Astrocyte (in vitro differentiated cells and primary cell): ENCODE results near the gene CCDC12. TPM values are rescaled to one million over a fixed set of nuclear protein-coding genes. Genes with fewer than 3 reads are reported as not detected.

Source experiments
- DNase-seq: peaks from one replicate; pipeline ENCODE4 v3.0.0-alpha.2; 2010; ENCODE audit warnings: low read depth
- FAIRE-seq: peaks from 2 replicates; lab custom pipeline; 2011; peaks lifted over from hg19 to GRCh38; lab: Jason Lieb, UNC
- H2AFZ ChIP-seq: 2 replicates; pipeline ENCODE4 v1.6.0; 2012; ENCODE audit warnings: low read depth, low read length, inconsistent platforms
- H3K27ac ChIP-seq: 2 replicates; pipeline ENCODE4 v1.5.1; 2011; ENCODE audit warnings: low read depth, low read length, inconsistent platforms
- H3K27me3 ChIP-seq: 2 replicates; pipeline ENCODE4 v1.6.0; 2011; ENCODE audit warnings: low read length, inconsistent platforms; ENCODE audit not compliant: insufficient read depth
- H3K36me3 ChIP-seq: 2 replicates; pipeline ENCODE4 v1.5.1; 2011; ENCODE audit warnings: low read length, inconsistent platforms; ENCODE audit not compliant: insufficient read depth
- H3K4me1 ChIP-seq: 2 replicates; pipeline ENCODE4 v1.5.1; 2011; ENCODE audit warnings: low read length, inconsistent platforms; ENCODE audit not compliant: insufficient read depth
- H3K4me2 ChIP-seq: 2 replicates; pipeline ENCODE4 v1.6.0; 2012; ENCODE audit warnings: low read length, inconsistent platforms
- H3K4me3 ChIP-seq: 2 replicates; pipeline ENCODE4 v1.5.1; 2011; ENCODE audit warnings: low read depth, mild to moderate bottlenecking, low read length, inconsistent platforms; ENCODE audit not compliant: insufficient read depth
- H3K79me2 ChIP-seq: 2 replicates; pipeline ENCODE4 v1.6.0; 2012; ENCODE audit warnings: mild to moderate bottlenecking, low read length, inconsistent platforms; ENCODE audit not compliant: insufficient read depth
- H3K9ac ChIP-seq: 2 replicates; pipeline ENCODE4 v1.6.0; 2012; ENCODE audit warnings: mild to moderate bottlenecking, low read length, inconsistent platforms
- H3K9me3 ChIP-seq: 2 replicates; pipeline ENCODE4 v1.5.1; 2012; ENCODE audit warnings: low read depth, mild to moderate bottlenecking, low read length, inconsistent platforms; ENCODE audit not compliant: insufficient read depth
- H4K20me1 ChIP-seq: 2 replicates; pipeline ENCODE4 v1.6.0; 2012; ENCODE audit warnings: low read length, inconsistent platforms; ENCODE audit not compliant: insufficient read depth
- H3K27ac Mint-ChIP-seq: one replicate; pipeline ENCODE4 v1.8.0; 2021; ENCODE audit warnings: mild to moderate bottlenecking, mixed read lengths; ENCODE audit not compliant: unreplicated experiment
- H3K27me3 Mint-ChIP-seq: one replicate; pipeline ENCODE4 v1.8.0; 2021; ENCODE audit warnings: low read depth, mixed read lengths; ENCODE audit not compliant: unreplicated experiment
- H3K36me3 Mint-ChIP-seq: one replicate; pipeline ENCODE4 v1.8.0; 2021; ENCODE audit warnings: low read depth, mixed read lengths; ENCODE audit not compliant: unreplicated experiment
- H3K4me1 Mint-ChIP-seq: one replicate; pipeline ENCODE4 v1.8.0; 2021; ENCODE audit warnings: low read depth, mixed read lengths; ENCODE audit not compliant: unreplicated experiment
- H3K4me3 Mint-ChIP-seq: one replicate; pipeline ENCODE4 v1.8.0; 2021; ENCODE audit warnings: mild to moderate bottlenecking, moderate library complexity, mixed read lengths; ENCODE audit not compliant: unreplicated experiment
- H3K9me3 Mint-ChIP-seq: one replicate; pipeline ENCODE4 v1.8.0; 2021; ENCODE audit warnings: mild to moderate bottlenecking, mixed read lengths; ENCODE audit not compliant: unreplicated experiment
- CTCF ChIP-seq: IDR thresholded peaks from 2 replicates; pipeline ENCODE4 v1.5.1; 2011; ENCODE audit warnings: low read depth, mild to moderate bottlenecking, inconsistent platforms, low read length, moderate library complexity; ENCODE audit not compliant: insufficient read depth
- EZH2 ChIP-seq: IDR thresholded peaks from 2 replicates; pipeline ENCODE4 v1.6.1; 2012; ENCODE audit warnings: mild to moderate bottlenecking, low read length, inconsistent platforms; ENCODE audit not compliant: insufficient read depth
- total RNA-seq: library from RNA; stranded (reverse); gene quantifications from 2 replicates; pipeline ENCODE4 v1.2.1, GENCODE V29; 2021

The CCDC12 gene
- total RNA-seq, 1 donor from 2014 or later = 29.0 TPM

GRCh38 chr3:46917257-46917656, 59.3 kb downstream of the CCDC12 start:
- no peaks in the 10 kb centered on the region for H3K27me3 Mint-ChIP-seq
- Histone ChIP-seq H3K4me2 (no peak overlapping the region), H3K9ac (no peak overlapping the region), H3K36me3 (peaks cover 29% of the 10 kb centered on the region), H3K4me1 (peaks cover 8% of the 10 kb centered on the region), H3K27ac (no peak overlapping the region), H3K4me3 (no peak overlapping the region), H4K20me1 (peaks cover 13% of the 10 kb centered on the region), H3K79me2 (no peaks in the 10 kb centered on the region), H3K27me3 (no peaks in the 10 kb centered on the region), H3K9me3 (no peaks in the 10 kb centered on the region), H2AFZ (no peak overlapping the region)
- no peak overlapping the region for H3K4me3 Mint-ChIP-seq
- no peak overlapping the region for H3K27ac Mint-ChIP-seq
- peaks cover 9% of the 10 kb centered on the region for H3K9me3 Mint-ChIP-seq
- TF ChIP-seq CTCF = no peak
- no peak for FAIRE-seq
- H3K36me3 Mint-ChIP-seq = peaks cover 37% of the 10 kb centered on the region
- DNase-seq = no peak
- H3K4me1 Mint-ChIP-seq = peaks cover 7% of the 10 kb centered on the region

DNA sequence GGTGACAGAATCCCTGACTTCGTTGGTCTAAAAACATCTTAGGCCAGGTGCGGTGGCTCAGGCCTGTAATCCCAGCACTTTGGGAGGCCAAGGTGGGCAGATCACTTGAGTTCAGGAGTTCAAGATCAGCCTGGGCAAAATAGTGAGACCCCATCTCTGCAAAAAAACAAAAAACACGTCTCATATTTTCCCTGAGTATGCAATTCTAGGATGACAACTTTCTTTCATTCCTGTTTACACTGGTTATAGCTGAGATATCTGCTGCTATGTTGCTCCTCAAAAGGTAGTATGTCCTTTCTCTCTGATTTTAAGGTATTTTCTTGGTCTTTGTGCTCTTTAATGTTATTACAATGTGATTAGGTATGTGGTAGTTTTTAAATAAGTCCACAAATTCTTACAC, 59.7 kb downstream of the CCDC12 start:
- Mint-ChIP-seq H3K36me3 (peaks cover 37% of the 10 kb centered on the region), H3K4me3 (no peak overlapping the region), H3K4me1 (peaks cover 7% of the 10 kb centered on the region), H3K27ac (no peak overlapping the region), H3K9me3 (peaks cover 9% of the 10 kb centered on the region), H3K27me3 (no peaks in the 10 kb centered on the region)
- Histone ChIP-seq H3K27ac (no peak overlapping the region), H3K36me3 (peaks cover 29% of the 10 kb centered on the region), H2AFZ (no peak overlapping the region), H3K27me3 (no peaks in the 10 kb centered on the region), H3K9ac (no peak overlapping the region), H3K9me3 (no peaks in the 10 kb centered on the region), H3K4me3 (no peak overlapping the region), H3K4me1 (peaks cover 8% of the 10 kb centered on the region), H4K20me1 (peaks cover 13% of the 10 kb centered on the region), H3K79me2 (no peaks in the 10 kb centered on the region), H3K4me2 (no peak overlapping the region)
- DNase-seq (no peak), FAIRE-seq (no peak)
- TF ChIP-seq EZH2 (no peak), CTCF (no peak)

GRCh38 chr3:46916278-46916677, 60.3 kb downstream of the CCDC12 start:
- Histone ChIP-seq H3K36me3 (peaks cover 29% of the 10 kb centered on the region), H3K4me3 (no peak overlapping the region), H3K4me1 (peaks cover 8% of the 10 kb centered on the region), H3K27ac (no peak overlapping the region), H4K20me1 (peaks cover 13% of the 10 kb centered on the region), H3K9me3 (no peaks in the 10 kb centered on the region), H3K79me2 (no peaks in the 10 kb centered on the region), H3K9ac (no peak overlapping the region), H2AFZ (no peak overlapping the region), H3K27me3 (no peaks in the 10 kb centered on the region), H3K4me2 (no peak overlapping the region)
- no peak overlapping the region for H3K4me3 Mint-ChIP-seq
- TF ChIP-seq CTCF (no peak), EZH2 (no peak)
- peaks cover 9% of the 10 kb centered on the region for H3K9me3 Mint-ChIP-seq
- DNase-seq (no peak), FAIRE-seq (no peak)
- H3K36me3 Mint-ChIP-seq = peaks cover 32% of the 10 kb centered on the region
- no peak overlapping the region for H3K27ac Mint-ChIP-seq
- H3K4me1 Mint-ChIP-seq = peaks cover 7% of the 10 kb centered on the region
- H3K27me3 Mint-ChIP-seq = no peaks in the 10 kb centered on the region
